Measurements from ENCODE around the gene RCAN3. TPM values are rescaled to one million over a fixed set of nuclear protein-coding genes. Genes with fewer than 3 reads are reported as not detected.

The RCAN3 gene
- total RNA-seq, 2 donors from 2014 or later, result 103 to 151 TPM

GRCh38 chr1:24564695-24565094 is 62.1 kb downstream of the RCAN3 start:
- DNase-seq, result no peak
- peaks cover 9% of the 10 kb centered on the region for H3K27me3 Mint-ChIP-seq (ENCODE audit: low read depth)
- no peak overlapping the region for H3K4me3 Mint-ChIP-seq
- peaks cover 22% of the 10 kb centered on the region for H3K4me1 Mint-ChIP-seq (ENCODE audit: low read depth)
- no peak overlapping the region for H3K27ac Mint-ChIP-seq
- no peaks in the 10 kb centered on the region for H3K9me3 Mint-ChIP-seq
- no peak for ATAC-seq (replicated peaks in 1 of 2)
- H3K36me3 Mint-ChIP-seq (ENCODE audit: insufficient read depth in 2 of 2), result no peaks in the 10 kb centered on the region

- Mint-ChIP-seq H3K9me3 (no peaks in the 10 kb centered on the region), H3K4me1 (ENCODE audit: low read depth) (peaks cover 22% of the 10 kb centered on the region), H3K4me3 (no peak overlapping the region), H3K27me3 (ENCODE audit: low read depth) (peaks cover 9% of the 10 kb centered on the region), H3K27ac (no peak overlapping the region), H3K36me3 (ENCODE audit: insufficient read depth in 2 of 2) (no peaks in the 10 kb centered on the region)
- ATAC-seq (replicated peaks in 1 of 2), result no peak
- no peak for DNase-seq
Observed at GRCh38 chr1:24566236-24566867, 63.7 kb downstream of the RCAN3 start.

- H3K4me3 Mint-ChIP-seq, result no peak overlapping the region
- H3K9me3 Mint-ChIP-seq, result no peaks in the 10 kb centered on the region
- no peak for DNase-seq
- H3K36me3 Mint-ChIP-seq (ENCODE audit: insufficient read depth in 2 of 2), result no peaks in the 10 kb centered on the region
- ATAC-seq (replicated peaks in 1 of 2), result no peak
- no peak overlapping the region for H3K27ac Mint-ChIP-seq
- H3K27me3 Mint-ChIP-seq (ENCODE audit: low read depth), result no peaks in the 10 kb centered on the region
- H3K4me1 Mint-ChIP-seq (ENCODE audit: low read depth), result peaks cover 17% of the 10 kb centered on the region
Observed at GRCh38 chr1:24567792-24568388, 65.3 kb downstream of the RCAN3 start.

- Mint-ChIP-seq H3K36me3 (ENCODE audit: insufficient read depth in 2 of 2) (no peaks in the 10 kb centered on the region), H3K4me3 (no peak overlapping the region), H3K27ac (no peak overlapping the region), H3K27me3 (ENCODE audit: low read depth) (no peaks in the 10 kb centered on the region), H3K4me1 (ENCODE audit: low read depth) (peaks cover 15% of the 10 kb centered on the region), H3K9me3 (no peaks in the 10 kb centered on the region)
- DNase-seq (no peak), ATAC-seq (replicated peaks in 1 of 2) (no peak)
Observed at GRCh38 chr1:24568475-24568874, 65.8 kb downstream of the RCAN3 start.

- Mint-ChIP-seq H3K27ac (no peak overlapping the region), H3K36me3 (ENCODE audit: insufficient read depth in 2 of 2) (no peaks in the 10 kb centered on the region), H3K4me3 (no peak overlapping the region), H3K9me3 (no peaks in the 10 kb centered on the region), H3K4me1 (ENCODE audit: low read depth) (peaks cover 15% of the 10 kb centered on the region), H3K27me3 (ENCODE audit: low read depth) (no peaks in the 10 kb centered on the region)
- DNase-seq (no peak), ATAC-seq (replicated peaks in 1 of 2) (no peak)
Observed at GRCh38 chr1:24570265-24571125, 67.9 kb downstream of the RCAN3 start.

- no peaks in the 10 kb centered on the region for H3K9me3 Mint-ChIP-seq
- H3K4me1 Mint-ChIP-seq (ENCODE audit: low read depth), result peaks cover 6% of the 10 kb centered on the region
- H3K27me3 Mint-ChIP-seq (ENCODE audit: low read depth), result no peaks in the 10 kb centered on the region
- no peaks in the 10 kb centered on the region for H3K36me3 Mint-ChIP-seq (ENCODE audit: insufficient read depth in 2 of 2)
- ATAC-seq (replicated peaks in 1 of 2) (no peak), DNase-seq (no peak)
- H3K4me3 Mint-ChIP-seq, result no peak overlapping the region
- no peak overlapping the region for H3K27ac Mint-ChIP-seq
Observed at GRCh38 chr1:24572301-24572700, 69.7 kb downstream of the RCAN3 start.

GRCh38 chr1:24575905-24576587 is 73.4 kb downstream of the RCAN3 start:
- H3K4me3 Mint-ChIP-seq, result no peak overlapping the region
- no peak for ATAC-seq (replicated peaks in 1 of 2)
- H3K4me1 Mint-ChIP-seq (ENCODE audit: low read depth), result peaks cover 6% of the 10 kb centered on the region
- H3K27me3 Mint-ChIP-seq (ENCODE audit: low read depth), result no peaks in the 10 kb centered on the region
- DNase-seq, result no peak
- H3K27ac Mint-ChIP-seq, result no peak overlapping the region
- H3K36me3 Mint-ChIP-seq (ENCODE audit: insufficient read depth in 2 of 2), result no peaks in the 10 kb centered on the region
- no peaks in the 10 kb centered on the region for H3K9me3 Mint-ChIP-seq

- H3K9me3 Mint-ChIP-seq, result no peaks in the 10 kb centered on the region
- ATAC-seq (replicated peaks in 1 of 2) (no peak), DNase-seq (no peak)
- no peaks in the 10 kb centered on the region for H3K27me3 Mint-ChIP-seq (ENCODE audit: low read depth)
- H3K36me3 Mint-ChIP-seq (ENCODE audit: insufficient read depth in 2 of 2), result no peaks in the 10 kb centered on the region
- H3K4me3 Mint-ChIP-seq, result no peak overlapping the region
- no peaks in the 10 kb centered on the region for H3K4me1 Mint-ChIP-seq (ENCODE audit: low read depth)
- no peak overlapping the region for H3K27ac Mint-ChIP-seq
Observed at GRCh38 chr1:24578846-24579245, 76.2 kb downstream of the RCAN3 start.

- Mint-ChIP-seq H3K9me3 (no peaks in the 10 kb centered on the region), H3K36me3 (ENCODE audit: insufficient read depth in 2 of 2) (no peaks in the 10 kb centered on the region), H3K4me3 (no peak overlapping the region), H3K27ac (no peak overlapping the region), H3K4me1 (ENCODE audit: low read depth) (no peaks in the 10 kb centered on the region), H3K27me3 (ENCODE audit: low read depth) (peaks cover 9% of the 10 kb centered on the region)
- no peak for DNase-seq
- no peak for ATAC-seq (replicated peaks in 1 of 2)
Observed at GRCh38 chr1:24580756-24581155, 78.1 kb downstream of the RCAN3 start.

GRCh38 chr1:24584171-24584647 is 81.6 kb downstream of the RCAN3 start:
- DNase-seq (no peak), ATAC-seq (replicated peaks in 1 of 2) (peak in 1 of 2 donors; percentile 14)
- H3K4me3 Mint-ChIP-seq, result no peak overlapping the region
- H3K27me3 Mint-ChIP-seq (ENCODE audit: low read depth), result peaks cover 11% of the 10 kb centered on the region
- H3K36me3 Mint-ChIP-seq (ENCODE audit: insufficient read depth in 2 of 2), result no peaks in the 10 kb centered on the region
- H3K4me1 Mint-ChIP-seq (ENCODE audit: low read depth), result peaks cover 12% of the 10 kb centered on the region
- no peaks in the 10 kb centered on the region for H3K9me3 Mint-ChIP-seq
- no peak overlapping the region for H3K27ac Mint-ChIP-seq

- no peak overlapping the region for H3K4me3 Mint-ChIP-seq
- peaks cover 12% of the 10 kb centered on the region for H3K4me1 Mint-ChIP-seq (ENCODE audit: low read depth)
- H3K9me3 Mint-ChIP-seq, result no peaks in the 10 kb centered on the region
- no peaks in the 10 kb centered on the region for H3K36me3 Mint-ChIP-seq (ENCODE audit: insufficient read depth in 2 of 2)
- DNase-seq (no peak), ATAC-seq (replicated peaks in 1 of 2) (no peak)
- no peak overlapping the region for H3K27ac Mint-ChIP-seq
- peaks cover 11% of the 10 kb centered on the region for H3K27me3 Mint-ChIP-seq (ENCODE audit: low read depth)
Observed at GRCh38 chr1:24586119-24586518, 83.5 kb downstream of the RCAN3 start.

- Mint-ChIP-seq H3K36me3 (ENCODE audit: insufficient read depth in 2 of 2) (no peaks in the 10 kb centered on the region), H3K9me3 (no peaks in the 10 kb centered on the region), H3K27ac (peak overlapping the region; percentile 64), H3K4me3 (peak overlapping the region; percentile 60 to 67), H3K27me3 (ENCODE audit: low read depth) (peaks cover 11% of the 10 kb centered on the region), H3K4me1 (ENCODE audit: low read depth) (peaks cover 12% of the 10 kb centered on the region)
- DNase-seq (peak; percentile 58 to 67), ATAC-seq (replicated peaks in 1 of 2) (peak; percentile 95)
Observed at GRCh38 chr1:24586970-24587820, 84.6 kb downstream of the RCAN3 start.
